GM12873 (cell line): ENCODE data around the gene CD58.

Source experiments
- CTCF ChIP-seq: IDR thresholded peaks from 2 replicates; pipeline ENCODE4 v1.5.1; 2012; ENCODE audit warnings: low read depth, mild to moderate bottlenecking, moderate library complexity, low read length, control low read depth; ENCODE audit not compliant: insufficient read depth; ENCODE audit errors: missing control alignments

CD58 gene

DNA sequence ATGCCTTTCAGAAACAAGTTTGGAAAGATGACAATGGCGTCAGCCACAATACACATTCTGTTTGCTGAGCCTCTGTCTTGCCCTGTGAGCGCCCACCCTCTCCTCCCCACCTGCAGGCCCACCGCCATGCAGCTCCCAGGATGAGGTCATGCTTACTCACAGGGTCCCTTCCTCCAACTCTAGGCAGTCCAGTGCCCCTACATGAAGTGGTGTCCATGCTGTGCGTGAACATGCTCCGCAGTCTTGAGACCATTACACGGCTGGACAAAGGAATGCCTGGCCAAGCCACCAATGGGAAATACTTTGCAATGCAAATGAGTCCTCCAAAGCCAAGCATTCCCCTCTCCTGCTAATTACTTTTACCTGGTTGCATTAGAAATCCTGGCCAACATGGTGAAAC is 92.2 kb downstream of the CD58 start:
- TF ChIP-seq CTCF: no peak

DNA sequence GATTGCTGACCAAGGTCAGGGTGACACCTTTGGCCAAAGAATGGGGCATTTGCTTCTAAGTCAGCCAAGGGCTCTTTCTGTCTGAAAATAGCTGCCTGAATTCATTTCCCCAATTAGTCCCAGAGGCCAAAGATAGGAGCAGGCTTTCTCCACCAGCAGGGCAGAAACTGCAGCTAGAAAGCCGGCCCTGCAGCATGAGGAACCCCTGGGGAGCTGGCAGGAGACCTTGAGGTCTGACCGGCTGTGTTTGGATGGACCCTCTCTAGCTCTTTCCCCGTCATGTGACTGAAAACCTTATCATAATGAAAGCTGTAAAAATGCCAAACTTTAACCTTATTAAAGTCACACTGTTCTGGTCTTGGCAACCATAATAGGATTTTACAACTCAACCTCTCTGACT is 93.4 kb downstream of the CD58 start:
- TF ChIP-seq CTCF: no peak

- TF ChIP-seq CTCF: no peak
These were observed 94.5 kb downstream of the CD58 start for GRCh38 chr1:116476321-116476720.

GRCh38 chr1:116475850-116476218 is 95.0 kb downstream of the CD58 start:
- TF ChIP-seq CTCF: no peak

- TF ChIP-seq CTCF: no peak
These were observed 95.6 kb downstream of the CD58 start for GRCh38 chr1:116474921-116475849.

DNA sequence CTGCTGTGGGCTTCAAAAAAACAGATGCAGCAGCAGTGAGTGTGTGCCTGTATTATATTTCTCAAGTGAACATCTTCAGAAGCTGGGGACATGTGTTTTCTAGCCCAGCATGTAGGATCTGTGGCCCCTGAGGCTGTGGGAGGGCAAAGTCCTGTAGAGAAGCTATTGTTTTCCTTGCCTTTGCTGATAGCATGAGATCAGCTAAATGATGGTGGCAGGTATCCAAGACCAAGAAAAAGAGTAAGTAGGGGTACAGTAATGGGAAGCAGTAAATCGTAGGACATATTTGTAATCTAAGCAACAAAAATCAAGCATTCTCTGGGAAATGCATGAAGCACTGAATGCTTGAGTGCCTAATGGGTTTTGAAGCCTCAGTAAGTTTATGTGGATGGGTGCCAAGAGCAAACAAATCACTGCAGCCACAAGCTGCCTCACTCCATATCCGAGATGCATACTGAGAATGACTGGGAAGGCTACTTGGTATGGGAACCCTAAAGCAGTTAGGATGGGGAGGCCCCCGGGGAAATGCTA is 98.3 kb downstream of the CD58 start:
- no peak for TF ChIP-seq CTCF

- TF ChIP-seq CTCF: no peak
These were observed 99.6 kb downstream of the CD58 start for GRCh38 chr1:116471241-116471640.
